OCI-LY3 (cell line): ENCODE data around the gene SLC7A6OS.
A peak's percentile ranks its signal among the peaks of the same experiment; 100 is the strongest.

Experiments used
- H2AFZ ChIP-seq: fragments of 200-600, 300-600 bp; shearing (Covaris generic); 2 replicates; pipeline ENCODE4 v1.6.0; 2014; ENCODE audit warnings: antibody characterized with exemption, low read depth, low read length
- H3K27ac ChIP-seq: fragments of 200-600, 300-600 bp; sonication (generic); 2 replicates; pipeline ENCODE4 v1.5.1; 2014; ENCODE audit warnings: mild to moderate bottlenecking, low read length, moderate library complexity, mixed read lengths
- H3K27me3 ChIP-seq: fragments of 200-600, 300-600 bp; sonication (generic); 2 replicates; pipeline ENCODE4 v1.6.1; 2014; ENCODE audit warnings: low read depth, low read length, mixed read lengths
- H3K36me3 ChIP-seq: fragments of 200-600, 300-600 bp; sonication (generic); replicated peaks from 2 replicates; pipeline ENCODE3; 2014; ENCODE audit warnings: low read depth, low read length, mixed read lengths
- H3K4me1 ChIP-seq: fragments of 300-600, 200-600 bp; sonication (generic); 2 replicates; pipeline ENCODE4 v1.6.1; 2014; ENCODE audit warnings: low read length, mixed read lengths
- H3K4me2 ChIP-seq: fragments of 200-600, 300-600 bp; sonication (generic); 2 replicates; pipeline ENCODE4 v1.6.1; 2014; ENCODE audit warnings: low read length, mixed read lengths
- H3K4me3 ChIP-seq: fragments of 300-600, 200-600 bp; sonication (generic); 2 replicates; pipeline ENCODE4 v1.5.1; 2014; ENCODE audit warnings: antibody characterized with exemption, mild to moderate bottlenecking, low read length, moderate library complexity
- H3K79me2 ChIP-seq: fragments of 300-600, 200-600 bp; shearing (Covaris generic); 2 replicates; pipeline ENCODE4 v1.6.1; 2014; ENCODE audit warnings: mild to moderate bottlenecking, low read length, mixed read lengths
- H3K9ac ChIP-seq: fragments of 300-600, 200-600 bp; shearing (Covaris generic); 2 replicates; pipeline ENCODE4 v1.6.0; 2014; ENCODE audit warnings: mild to moderate bottlenecking, low read length, moderate library complexity
- H3K9me3 ChIP-seq: fragments of 200-600, 300-600 bp; shearing (Covaris generic); 2 replicates; pipeline ENCODE4 v1.6.1; 2014; ENCODE audit warnings: low read length, mixed read lengths; ENCODE audit not compliant: insufficient read depth
- H4K20me1 ChIP-seq: fragments of 200-600, 300-600 bp; sonication (generic); 2 replicates; pipeline ENCODE4 v1.6.1; 2016; ENCODE audit warnings: low read length, mixed read lengths; ENCODE audit not compliant: insufficient read depth
- CTCF ChIP-seq: fragments of 200-600, 300-600 bp; sonication (generic); IDR thresholded peaks from 2 replicates; pipeline ENCODE4 v1.5.1; 2014; ENCODE audit warnings: antibody characterized with exemption, low read length, low read depth
- EZH2phosphoT487 ChIP-seq: fragments of 200-600 bp; shearing (Covaris generic); IDR thresholded peaks from 2 replicates; pipeline ENCODE4 v1.6.1; 2018; ENCODE audit warnings: antibody characterized with exemption, mixed run types, low read depth

Gene SLC7A6OS

GRCh38 chr16:68319185-68319908 is 8.6 kb upstream of the SLC7A6OS start:
- peaks cover 26% of the 10 kb centered on the region for H3K36me3 ChIP-seq

GRCh38 chr16:68313116-68313515 is 2.4 kb upstream of the SLC7A6OS start:
- no peak overlapping the region for H2AFZ ChIP-seq
- no peaks in the 10 kb centered on the region for H3K27me3 ChIP-seq
- no peak overlapping the region for H3K27ac ChIP-seq
- peaks cover 10% of the 10 kb centered on the region for H3K36me3 ChIP-seq
- no peak for TF ChIP-seq CTCF
- TF ChIP-seq EZH2phosphoT487, result no peak
- H3K4me2 ChIP-seq, result no peak overlapping the region
- H3K4me3 ChIP-seq, result no peak overlapping the region
- peaks cover 48% of the 10 kb centered on the region for H3K79me2 ChIP-seq
- H3K4me1 ChIP-seq, result peaks cover 16% of the 10 kb centered on the region
- no peak overlapping the region for H3K9ac ChIP-seq
- 0 out of 2 replicates have a peak, but pooled peaks cover 3% of the 10 kb centered on the region for H4K20me1 ChIP-seq
- no peaks in the 10 kb centered on the region for H3K9me3 ChIP-seq

More at GRCh38 chr16:68319185-68319908, 8.6 kb upstream of the SLC7A6OS start:
- TF ChIP-seq EZH2phosphoT487 (no peak), CTCF (no peak)
- Histone ChIP-seq H3K27ac (no peak overlapping the region), H4K20me1 (peaks cover 3% of the 10 kb centered on the region; the same call in 1 of the 2 replicates), H3K9ac (no peak overlapping the region), H2AFZ (no peak overlapping the region), H3K79me2 (0 out of 2 replicates have a peak, but pooled peaks cover 3% of the 10 kb centered on the region), H3K4me3 (no peak overlapping the region), H3K27me3 (no peaks in the 10 kb centered on the region), H3K4me1 (no peaks in the 10 kb centered on the region), H3K9me3 (no peaks in the 10 kb centered on the region), H3K4me2 (no peak overlapping the region)

- H3K36me3 ChIP-seq, result peaks cover 7% of the 10 kb centered on the region
- H4K20me1 ChIP-seq, result 0 out of 2 replicates have a peak, but pooled peaks cover 3% of the 10 kb centered on the region
- TF ChIP-seq EZH2phosphoT487 (no peak), CTCF (no peak)
- H3K27me3 ChIP-seq, result no peaks in the 10 kb centered on the region
- peak overlapping the region; percentile 50 for H3K27ac ChIP-seq
- peaks cover 16% of the 10 kb centered on the region for H3K4me1 ChIP-seq
- H3K4me2 ChIP-seq, result peak overlapping the region; percentile 95
- peak overlapping the region; percentile 94 for H3K4me3 ChIP-seq
- peaks cover 48% of the 10 kb centered on the region for H3K79me2 ChIP-seq
- H3K9me3 ChIP-seq, result no peaks in the 10 kb centered on the region
- peak overlapping the region; percentile 45; the same call in 1 of the 2 replicates for H2AFZ ChIP-seq
- peak overlapping the region; percentile 82 for H3K9ac ChIP-seq
These were observed 341 bp downstream of the SLC7A6OS start for GRCh38 chr16:68310437-68310773.

- Histone ChIP-seq H3K27me3 (no peaks in the 10 kb centered on the region), H2AFZ (no peak overlapping the region), H3K79me2 (peaks cover 48% of the 10 kb centered on the region), H3K9ac (peak overlapping the region; percentile 82), H3K4me1 (peaks cover 16% of the 10 kb centered on the region), H3K36me3 (peaks cover 9% of the 10 kb centered on the region), H3K4me3 (peak overlapping the region; percentile 94), H3K9me3 (no peaks in the 10 kb centered on the region), H3K4me2 (peak overlapping the region; percentile 95), H4K20me1 (0 out of 2 replicates have a peak, but pooled peaks cover 3% of the 10 kb centered on the region), H3K27ac (no peak overlapping the region)
- TF ChIP-seq CTCF, result no peak
- TF ChIP-seq EZH2phosphoT487, result no peak
These were observed 947 bp downstream of the SLC7A6OS start for GRCh38 chr16:68309799-68310198.
